HG02840 (cell line): Measurements from ENCODE around the gene EPHB1.

Source experiments
- ATAC-seq: cut with Tn5 transposase; IDR thresholded peaks from one replicate; pipeline ENCODE4 v1.9.1; 2021; ENCODE audit warnings: mild to moderate bottlenecking, moderate library complexity, moderate number of reproducible peaks; ENCODE audit not compliant: unreplicated experiment, low FRiP score

EPHB1 gene

GRCh38 chr3:134839990-134840389 lies 44.9 kb downstream of the EPHB1 start:
- no peak for ATAC-seq

GRCh38 chr3:134840459-134840858 lies 45.4 kb downstream of the EPHB1 start:
- no peak for ATAC-seq

GRCh38 chr3:134846084-134846483 lies 51.0 kb downstream of the EPHB1 start:
- ATAC-seq, result no peak

- ATAC-seq, result no peak
Observed at GRCh38 chr3:134846911-134847317, 51.9 kb downstream of the EPHB1 start.

- no peak for ATAC-seq
Observed at GRCh38 chr3:134847349-134847748, 52.3 kb downstream of the EPHB1 start.

GRCh38 chr3:134849561-134849960 lies 54.5 kb downstream of the EPHB1 start:
- no peak for ATAC-seq

GRCh38 chr3:134850761-134851160 lies 55.7 kb downstream of the EPHB1 start:
- no peak for ATAC-seq

- ATAC-seq, result no peak
Observed at GRCh38 chr3:134852132-134852531, 57.1 kb downstream of the EPHB1 start.

- peak; percentile 94 for ATAC-seq
Observed at GRCh38 chr3:134852893-134853351, 57.9 kb downstream of the EPHB1 start.

GRCh38 chr3:134854254-134854653 lies 59.2 kb downstream of the EPHB1 start:
- ATAC-seq, result no peak

- ATAC-seq, result no peak
Observed at GRCh38 chr3:134857356-134857755, 62.3 kb downstream of the EPHB1 start.

GRCh38 chr3:134857776-134858362 lies 62.8 kb downstream of the EPHB1 start:
- no peak for ATAC-seq

- no peak for ATAC-seq
Observed at GRCh38 chr3:134858441-134859035, 63.5 kb downstream of the EPHB1 start.

GRCh38 chr3:134859341-134859740 lies 64.3 kb downstream of the EPHB1 start:
- no peak for ATAC-seq

GRCh38 chr3:134860141-134860540 lies 65.1 kb downstream of the EPHB1 start:
- no peak for ATAC-seq

GRCh38 chr3:134863915-134864314 lies 68.9 kb downstream of the EPHB1 start:
- ATAC-seq, result no peak

- ATAC-seq, result no peak
Observed at GRCh38 chr3:134864636-134865035, 69.6 kb downstream of the EPHB1 start.

GRCh38 chr3:134867277-134867676 lies 72.2 kb downstream of the EPHB1 start:
- no peak for ATAC-seq

GRCh38 chr3:134869153-134869726 lies 74.2 kb downstream of the EPHB1 start:
- no peak for ATAC-seq

- no peak for ATAC-seq
Observed at GRCh38 chr3:134871818-134872217, 76.8 kb downstream of the EPHB1 start.

- ATAC-seq, result no peak
Observed at GRCh38 chr3:134872440-134873388, 77.7 kb downstream of the EPHB1 start.
